Smooth muscle cell (in vitro differentiated cells): ENCODE data around the gene SLC35E1. TPM values are rescaled to one million over a fixed set of nuclear protein-coding genes. Genes with fewer than 3 reads are reported as not detected.

Experiments used
- DNase-seq: peaks from one replicate; lab custom pipeline; 2025; ENCODE audit not compliant: unreplicated experiment; lab: John Stamatoyannopoulos, UW
- H2AFZ ChIP-seq: fragments of 200-600 bp; sonication (generic); 2 replicates; pipeline ENCODE4 v1.6.0; 2016; ENCODE audit warnings: antibody characterized with exemption, low read depth, mild to moderate bottlenecking
- H3F3A ChIP-seq: fragments of 200-600 bp; sonication (generic); 2 replicates; pipeline ENCODE4 v1.6.0; 2017; ENCODE audit warnings: antibody characterized with exemption, low read depth
- H3K27ac ChIP-seq: fragments of 200-600 bp; sonication (generic); 2 replicates; pipeline ENCODE4 v1.5.1; 2016; ENCODE audit warnings: low read depth, mild to moderate bottlenecking
- H3K27me3 ChIP-seq: fragments of 200-600 bp; sonication (generic); 2 replicates; pipeline ENCODE4 v1.6.1; 2016; ENCODE audit warnings: low read depth, mild to moderate bottlenecking
- H3K36me3 ChIP-seq: fragments of 200-600 bp; sonication (generic); 2 replicates; pipeline ENCODE4 v1.5.1; 2016; ENCODE audit warnings: low read depth
- H3K4me1 ChIP-seq: fragments of 200-600 bp; sonication (generic); 2 replicates; pipeline ENCODE4 v1.5.1; 2016; ENCODE audit warnings: low read depth
- H3K4me2 ChIP-seq: fragments of 200-600 bp; sonication (generic); 2 replicates; pipeline ENCODE4 v1.6.0; 2016; ENCODE audit warnings: mild to moderate bottlenecking
- H3K4me3 ChIP-seq: fragments of 200-600 bp; sonication (generic); 2 replicates; pipeline ENCODE4 v1.5.1; 2016; ENCODE audit warnings: mild to moderate bottlenecking
- H3K79me2 ChIP-seq: fragments of 200-600 bp; sonication (generic); 2 replicates; pipeline ENCODE4 v1.6.0; 2016; ENCODE audit warnings: low read depth, mild to moderate bottlenecking
- H3K9ac ChIP-seq: fragments of 200-600 bp; sonication (generic); 2 replicates; pipeline ENCODE4 v1.6.0; 2016; ENCODE audit warnings: low read depth
- H3K9me3 ChIP-seq: fragments of 200-600 bp; sonication (generic); replicated peaks from 2 replicates; pipeline ENCODE4 v1.5.1; 2016; ENCODE audit warnings: low read depth
- H4K20me1 ChIP-seq: fragments of 200-600 bp; sonication (generic); 2 replicates; pipeline ENCODE4 v1.6.0; 2016; ENCODE audit warnings: low read depth
- CTCF ChIP-seq: fragments of 200-600 bp; sonication (generic); IDR thresholded peaks from 2 replicates; pipeline ENCODE4 v1.5.1; 2017; ENCODE audit warnings: borderline replicate concordance, mild to moderate bottlenecking, antibody characterized with exemption; ENCODE audit not compliant: insufficient read depth, poor library complexity, severe bottlenecking
- WGBS: methylation state at CpG from one replicate; pipeline ENCODE4 v1.1.7; 2016; ENCODE audit warnings: low lambda C conversion rate; 5-methylcytosine and 5-hydroxymethylcytosine counted together
- polyA plus RNA-seq: library from polyadenylated mRNA; unstranded; fragments of >200 nt; fragmentation: Nextera tagmentation; extraction: Ambion mirVana; gene quantifications from 2 replicates; pipeline ENCODE4 v1.2.1, GENCODE V29; 2016
- total RNA-seq: library from RNA; depleted of rRNA; stranded (reverse); fragments of >200 nt; gene quantifications from 2 replicates; pipeline ENCODE4 v1.2.3, GENCODE V29; 2014

Gene SLC35E1
- total and polyA plus RNA-seq, 2 experiments from 2014 or later: 35.3 to 37.3 TPM

GRCh38 chr19:16576690-16577530 is 4.7 kb upstream of the SLC35E1 start:
- Histone ChIP-seq H3F3A (peaks cover 3% of the 10 kb centered on the region), H3K36me3 (no peaks in the 10 kb centered on the region), H3K9me3 (no peaks in the 10 kb centered on the region), H3K9ac (no peak overlapping the region), H3K27me3 (no peaks in the 10 kb centered on the region), H4K20me1 (peaks cover 86% of the 10 kb centered on the region), H3K4me3 (no peak overlapping the region), H3K4me2 (no peak overlapping the region), H3K4me1 (peaks cover 8% of the 10 kb centered on the region), H3K79me2 (peaks cover 91% of the 10 kb centered on the region), H3K27ac (no peak overlapping the region), H2AFZ (no peak overlapping the region)
- WGBS: 97% methylated on average over 52 of the region's 52 CpGs
- DNase-seq: no peak
- TF ChIP-seq CTCF: no peak

- 97% methylated on average over 46 of the region's 48 CpGs for WGBS
- no peak overlapping the region for H3K4me3 ChIP-seq
- peaks cover 78% of the 10 kb centered on the region for H4K20me1 ChIP-seq
- no peaks in the 10 kb centered on the region for H3K36me3 ChIP-seq
- H3F3A ChIP-seq: peaks cover 3% of the 10 kb centered on the region
- no peak overlapping the region for H2AFZ ChIP-seq
- H3K9me3 ChIP-seq: no peaks in the 10 kb centered on the region
- no peak overlapping the region for H3K27ac ChIP-seq
- no peak for TF ChIP-seq CTCF
- no peak overlapping the region for H3K4me2 ChIP-seq
- H3K4me1 ChIP-seq: peaks cover 11% of the 10 kb centered on the region
- peaks cover 91% of the 10 kb centered on the region for H3K79me2 ChIP-seq
- DNase-seq: no peak
- H3K9ac ChIP-seq: no peak overlapping the region
- H3K27me3 ChIP-seq: no peaks in the 10 kb centered on the region
Observed at GRCh38 chr19:16575861-16576689, 3.9 kb upstream of the SLC35E1 start.

- Histone ChIP-seq H3K9me3 (no peaks in the 10 kb centered on the region), H3F3A (peaks cover 3% of the 10 kb centered on the region), H3K4me2 (no peak overlapping the region), H3K27me3 (no peaks in the 10 kb centered on the region), H3K4me1 (peaks cover 13% of the 10 kb centered on the region), H4K20me1 (peaks cover 70% of the 10 kb centered on the region), H3K4me3 (no peak overlapping the region), H3K79me2 (peaks cover 91% of the 10 kb centered on the region), H3K27ac (no peak overlapping the region), H3K9ac (no peak overlapping the region), H2AFZ (no peak overlapping the region), H3K36me3 (no peaks in the 10 kb centered on the region)
- DNase-seq: no peak
- WGBS: 100% methylated on average over 2 of the region's 2 CpGs
- no peak for TF ChIP-seq CTCF
Observed at GRCh38 chr19:16575282-16575681, 3.1 kb upstream of the SLC35E1 start.
